ENCODE data around the gene NPAS3.

The NPAS3 gene

DNA sequence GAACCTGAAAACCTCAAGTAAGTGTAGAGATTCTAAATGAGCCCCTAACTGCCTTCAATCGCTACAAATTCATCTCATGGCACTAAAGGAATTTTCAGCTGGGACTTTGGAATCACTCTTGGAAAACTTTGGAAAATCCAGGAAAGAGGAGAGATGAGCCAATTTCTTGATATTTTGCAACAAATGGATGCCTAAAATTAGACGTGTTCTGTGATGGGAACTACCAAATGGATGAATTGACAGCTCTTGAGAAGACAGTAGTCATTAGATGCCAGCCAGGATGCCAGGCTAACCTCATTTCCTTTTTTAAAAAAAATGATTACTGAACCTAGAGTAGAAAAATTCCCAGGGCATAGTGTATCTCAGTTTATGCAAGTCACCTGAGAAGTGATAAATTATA is 78.3 kb downstream of the NPAS3 start:
- DNase-seq = no peak

DNA sequence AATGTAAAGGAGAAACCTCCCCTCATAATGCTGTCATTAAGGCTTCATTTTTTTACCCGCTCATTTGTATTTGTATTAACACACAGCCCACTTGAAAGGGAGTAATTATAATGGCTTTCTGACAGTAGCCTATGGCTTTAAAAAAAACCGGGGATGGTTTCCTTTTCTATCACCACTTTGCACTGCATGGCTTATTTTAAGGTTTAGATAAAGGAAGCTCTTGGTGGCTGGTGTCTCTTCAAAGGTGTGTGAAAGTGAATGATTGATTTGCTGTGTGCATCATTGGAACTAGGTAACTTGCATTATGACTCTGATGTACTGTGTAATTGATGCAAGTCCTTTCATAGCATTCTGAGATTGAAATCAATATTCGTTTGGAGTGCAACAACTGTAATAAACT is 80.7 kb downstream of the NPAS3 start:
- DNase-seq = peak; percentile 13

DNA sequence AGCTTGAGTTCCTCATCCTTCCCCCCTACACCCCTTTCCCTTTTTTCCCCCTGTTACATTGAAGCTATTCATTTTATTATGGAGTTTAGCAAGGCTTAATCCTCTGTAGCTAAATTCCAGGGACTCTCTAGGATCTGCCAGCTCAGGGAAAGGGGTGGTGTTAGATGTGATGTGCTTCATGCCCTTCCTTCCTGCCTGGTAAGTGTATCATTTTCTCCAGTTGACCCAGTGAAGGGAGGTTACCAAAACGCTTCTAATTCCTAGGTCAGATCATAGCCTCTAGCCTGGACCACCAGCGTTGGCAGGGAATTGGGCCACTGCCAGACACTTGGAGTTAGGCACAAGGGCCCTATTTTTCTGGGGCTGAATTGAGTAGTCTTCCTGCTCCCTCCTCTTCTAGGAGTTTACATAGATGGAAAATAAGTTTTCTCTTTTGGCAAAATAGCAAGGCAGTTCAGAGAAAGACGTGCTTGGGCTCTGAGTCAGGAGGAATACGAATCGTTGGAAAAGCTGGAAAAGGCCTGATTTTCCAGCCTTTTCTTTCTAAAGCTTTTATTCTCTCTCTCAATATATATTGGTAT is 88.3 kb downstream of the NPAS3 start:
- DNase-seq = no peak

DNA sequence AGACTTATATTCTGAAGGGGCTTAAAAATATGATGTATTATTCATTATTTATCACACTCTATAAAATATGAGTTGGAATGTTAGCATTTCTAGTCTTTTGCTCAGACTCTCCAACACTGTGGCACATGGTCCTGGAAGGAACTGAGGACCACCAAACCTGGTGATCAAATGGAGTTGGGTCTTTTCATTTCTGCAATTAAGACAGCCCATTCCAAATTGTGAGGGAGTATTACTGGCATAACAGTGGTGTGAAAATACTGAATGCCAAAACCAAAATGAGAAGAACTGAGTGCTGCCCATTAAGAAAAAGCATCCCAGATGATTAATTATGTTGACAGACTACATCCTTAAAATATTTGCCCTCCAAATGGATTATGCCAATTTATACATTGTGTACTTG is 90.8 kb downstream of the NPAS3 start:
- no peak for DNase-seq

DNA sequence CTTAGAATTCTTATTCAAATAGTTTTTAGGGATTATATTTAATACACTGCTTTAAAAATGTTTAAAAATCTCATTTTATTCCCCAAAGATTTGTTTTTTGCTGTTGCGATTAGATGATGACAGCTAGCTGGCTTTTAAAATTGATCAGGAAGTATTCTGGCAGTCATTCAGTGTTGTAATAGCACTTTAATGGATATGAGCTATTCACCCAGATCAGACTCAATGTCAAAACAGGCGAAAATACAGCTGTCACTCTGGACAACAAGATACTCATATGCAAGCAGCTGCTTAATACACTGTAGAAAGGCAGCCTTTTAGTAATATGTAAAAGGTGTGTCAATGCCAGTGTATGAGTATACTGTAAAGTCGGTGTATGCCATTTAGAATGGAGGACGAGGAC is 91.7 kb downstream of the NPAS3 start:
- DNase-seq = no peak

DNA sequence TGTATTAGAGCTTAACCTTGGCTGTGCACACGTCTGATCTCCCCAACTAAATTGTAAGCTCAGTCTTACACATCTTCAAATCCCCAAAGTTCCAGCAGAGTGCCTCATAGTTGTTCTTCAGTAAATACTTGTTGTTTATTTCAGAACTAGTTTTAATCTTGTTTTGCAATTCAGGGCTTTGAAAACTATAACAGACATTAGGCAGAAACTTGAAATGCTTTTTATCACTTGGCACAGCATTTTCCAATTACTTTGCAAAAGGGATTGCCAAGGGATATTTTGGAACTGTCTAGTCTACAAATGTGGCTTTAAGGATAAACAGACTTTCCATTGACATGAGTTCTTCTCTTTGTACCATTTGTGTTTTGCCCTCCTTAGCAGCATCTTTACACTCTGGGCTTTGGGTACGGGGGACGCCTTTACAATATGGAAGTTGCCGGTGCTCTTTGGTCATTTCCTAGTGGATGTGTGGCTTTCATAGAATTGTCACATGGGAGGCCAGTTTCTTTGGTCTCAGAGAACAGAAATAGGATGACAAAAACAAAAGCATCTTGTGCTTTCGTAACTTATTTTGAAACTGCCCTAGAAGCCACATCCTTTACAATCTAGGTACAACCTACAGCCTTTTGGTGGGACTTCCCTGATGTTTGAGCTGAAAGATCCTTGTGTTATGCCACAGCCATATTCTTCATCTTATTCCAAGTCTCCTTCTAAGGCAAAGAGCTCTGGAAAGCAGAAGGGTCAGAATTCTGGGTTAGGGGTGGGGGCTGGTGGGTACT is 96.9 kb downstream of the NPAS3 start:
- no peak for DNase-seq

DNA sequence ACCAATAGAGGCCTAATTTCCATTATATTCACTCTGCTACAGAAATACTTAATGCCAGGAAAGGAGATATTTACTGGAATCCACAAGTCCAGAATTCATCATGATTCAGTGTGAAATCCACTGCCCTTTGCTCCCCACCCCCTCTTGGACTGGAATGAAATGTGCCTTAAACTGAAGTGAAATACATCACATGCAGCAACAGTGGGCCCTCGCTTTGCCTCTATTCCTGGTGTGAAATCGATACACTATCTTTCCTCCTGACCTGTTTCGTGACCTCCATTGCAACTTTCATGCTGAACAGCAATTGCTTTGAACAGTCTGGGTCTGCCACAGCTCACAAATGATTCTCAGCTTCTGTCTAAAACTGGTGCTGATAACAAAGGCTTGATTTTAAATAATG is 100.6 kb downstream of the NPAS3 start:
- DNase-seq = no peak

DNA sequence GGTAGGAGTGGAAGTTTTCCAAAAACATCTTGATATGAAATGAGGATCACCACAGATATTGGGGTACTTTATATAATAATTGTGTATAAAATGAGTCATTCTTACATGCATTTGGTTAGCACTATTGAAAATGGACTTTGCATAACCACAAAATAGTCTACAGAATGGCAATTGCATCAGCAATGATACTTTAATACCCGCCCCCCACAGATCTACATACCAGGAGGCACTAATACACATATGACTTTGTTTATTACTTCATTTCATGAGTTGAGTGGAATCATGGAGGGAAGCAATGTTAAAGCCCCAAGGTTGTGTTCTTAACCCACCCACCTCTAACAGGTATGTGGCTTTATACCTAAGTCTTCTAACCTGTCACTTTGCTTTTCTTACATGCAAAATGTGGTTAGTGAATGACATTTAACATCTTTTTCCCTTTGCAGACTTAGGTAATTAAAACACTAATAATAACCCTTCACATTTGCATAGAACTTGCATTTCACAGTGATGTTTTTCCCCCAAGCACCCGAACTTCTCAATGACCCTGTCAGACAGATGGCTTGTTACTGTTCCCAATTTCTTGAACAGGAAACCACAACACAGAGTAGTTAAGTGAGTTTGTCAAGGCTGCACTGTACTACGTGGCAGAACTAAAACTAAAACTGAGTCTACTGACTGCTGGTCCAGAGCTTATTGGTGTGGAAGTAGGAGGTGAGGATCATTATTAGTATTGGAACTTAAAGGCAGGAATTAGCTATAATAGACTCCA is 101.9 kb downstream of the NPAS3 start:
- no peak for DNase-seq

DNA sequence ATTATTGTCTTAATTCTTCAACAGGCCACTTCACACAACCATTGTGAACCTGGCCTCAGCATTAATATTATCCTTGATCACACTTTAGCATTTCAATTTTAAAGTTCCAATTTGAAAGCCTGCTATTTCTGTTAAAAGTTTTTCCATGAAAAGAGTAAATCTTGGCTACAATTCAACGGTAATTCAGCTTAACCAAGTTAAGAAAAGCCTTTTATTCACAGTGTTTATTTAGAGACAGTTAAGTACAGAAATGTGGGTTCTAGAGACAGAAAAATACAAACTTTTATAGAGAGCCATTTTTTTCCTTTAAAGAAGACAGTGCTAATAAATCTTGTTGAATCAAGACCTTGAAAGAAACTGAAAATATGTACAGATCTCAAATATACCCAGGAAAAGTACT is 103.9 kb downstream of the NPAS3 start:
- no peak for DNase-seq

DNA sequence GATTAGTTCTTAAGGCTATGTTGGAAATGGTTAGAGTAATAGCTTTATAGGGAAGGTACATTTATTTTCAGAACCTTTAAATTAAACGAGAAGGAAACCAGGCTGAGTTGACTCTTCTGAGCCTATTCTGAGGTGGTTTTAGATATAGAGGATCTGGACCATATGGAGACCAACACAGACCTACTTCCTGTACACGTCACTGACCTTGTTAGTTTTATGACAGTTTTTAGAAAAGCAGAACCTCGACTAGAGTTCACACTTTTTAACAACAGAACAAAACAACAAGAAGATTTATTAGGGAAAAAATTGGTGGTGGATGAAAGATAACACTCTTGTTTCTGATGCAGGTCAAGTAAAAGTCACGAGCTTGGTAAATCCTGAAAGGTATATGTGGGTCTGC is 107.1 kb downstream of the NPAS3 start:
- DNase-seq = no peak

DNA sequence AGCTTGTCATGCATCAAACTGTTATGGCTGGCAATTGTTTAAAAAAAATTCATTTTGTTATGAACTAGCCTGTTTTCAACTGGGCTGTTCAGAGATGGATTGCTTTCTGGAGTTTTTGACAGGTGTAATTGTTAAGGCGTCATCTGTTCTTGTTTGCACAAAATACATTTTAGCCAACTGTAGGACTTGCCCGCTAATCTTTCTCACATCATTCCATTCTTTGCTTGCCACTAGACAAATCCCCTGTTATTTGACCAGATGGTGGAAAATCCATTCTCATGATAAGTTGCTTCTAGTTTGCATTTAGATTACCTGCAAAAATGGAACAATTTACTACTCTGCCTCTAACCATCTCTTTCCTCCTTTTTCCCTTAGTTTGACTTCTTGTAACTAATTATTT is 114.3 kb downstream of the NPAS3 start:
- DNase-seq = peak; percentile 76

DNA sequence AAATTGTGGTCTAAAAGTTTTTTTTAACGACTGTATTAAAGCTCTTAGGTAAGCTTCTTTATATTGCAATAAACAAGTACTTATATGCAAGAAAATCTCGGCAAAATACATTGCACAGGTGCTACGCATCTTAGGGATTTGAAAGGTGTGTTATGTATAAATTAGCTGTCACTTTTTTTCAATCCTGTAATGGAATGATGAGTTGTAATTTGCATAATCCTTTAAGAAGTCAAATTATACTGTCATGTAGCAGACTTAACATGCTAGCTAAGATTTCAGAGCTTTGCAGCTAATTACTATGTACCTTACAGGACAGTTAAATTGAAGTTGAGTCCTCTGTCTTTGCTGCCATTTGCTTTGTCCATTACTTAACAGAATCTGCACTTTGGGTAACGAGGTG is 117.5 kb downstream of the NPAS3 start:
- no peak for DNase-seq

DNA sequence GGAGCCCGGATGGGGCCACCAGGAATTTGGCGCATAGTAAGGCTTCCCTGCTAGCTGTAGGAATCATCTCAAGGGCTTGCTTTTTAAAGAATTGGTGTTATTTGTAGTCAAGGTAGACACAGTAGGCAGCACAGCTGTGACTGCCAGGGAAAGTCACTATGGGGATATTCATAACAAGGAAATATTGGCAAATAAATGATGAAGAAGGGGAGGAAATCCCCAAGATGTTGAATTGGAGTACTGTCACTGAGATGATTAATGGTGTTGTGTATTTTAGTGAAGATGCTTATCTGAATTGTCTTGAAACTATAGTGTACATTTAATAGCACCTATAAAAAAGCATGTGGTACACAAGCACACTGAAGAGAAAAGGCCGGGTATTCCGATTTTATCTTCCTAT is 118.9 kb downstream of the NPAS3 start:
- no peak for DNase-seq

DNA sequence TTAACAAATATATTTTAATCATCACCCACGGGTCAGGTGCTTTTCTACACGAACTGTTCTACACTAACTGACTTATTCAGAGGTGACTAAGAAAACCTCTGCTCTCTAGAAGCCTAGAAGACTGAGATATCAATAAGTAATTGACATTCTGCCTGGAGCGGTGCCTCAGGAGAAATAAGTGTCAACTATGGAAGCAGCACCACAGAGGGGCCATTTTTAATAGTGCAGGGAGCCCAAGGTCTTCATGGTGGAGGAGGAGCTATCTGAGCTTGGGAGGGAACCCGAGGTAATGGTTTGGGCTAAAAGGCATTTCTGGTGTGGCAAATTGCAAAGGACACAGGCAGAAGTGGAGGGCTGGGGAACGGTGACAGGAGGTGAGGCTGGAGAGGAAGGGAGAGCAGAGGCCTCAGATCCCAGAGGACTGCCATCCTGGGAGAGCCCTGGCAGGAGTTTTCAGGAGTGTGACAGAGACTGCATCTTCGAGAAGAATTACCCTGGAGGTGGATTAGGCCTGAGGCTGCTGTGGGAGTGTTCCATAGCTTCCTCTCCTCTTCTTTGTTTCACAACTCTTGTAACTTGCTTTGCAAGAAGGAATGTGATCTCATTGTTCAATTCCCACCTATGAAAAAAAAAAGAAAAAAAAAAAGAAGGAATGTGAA is 123.1 kb downstream of the NPAS3 start:
- no peak for DNase-seq

DNA sequence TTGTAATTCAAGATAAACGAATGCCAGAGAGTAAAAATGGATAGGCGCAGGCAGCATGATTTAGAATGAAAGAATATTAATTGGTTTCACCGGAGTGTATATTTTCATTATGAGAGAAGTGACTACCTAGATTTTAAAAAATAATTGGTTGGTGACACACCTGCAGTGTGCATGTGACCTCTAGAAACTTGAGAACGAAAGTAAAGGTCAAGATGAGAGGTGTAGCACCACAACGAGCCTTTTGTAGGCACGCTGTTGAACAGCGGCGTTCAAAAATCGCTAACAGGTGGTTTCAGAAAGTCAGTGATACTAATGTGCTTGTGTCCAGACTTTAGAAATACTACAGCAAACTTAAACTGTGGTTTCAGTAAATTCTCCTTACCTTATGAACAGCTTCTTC is 123.8 kb downstream of the NPAS3 start:
- DNase-seq = peak; percentile 4

DNA sequence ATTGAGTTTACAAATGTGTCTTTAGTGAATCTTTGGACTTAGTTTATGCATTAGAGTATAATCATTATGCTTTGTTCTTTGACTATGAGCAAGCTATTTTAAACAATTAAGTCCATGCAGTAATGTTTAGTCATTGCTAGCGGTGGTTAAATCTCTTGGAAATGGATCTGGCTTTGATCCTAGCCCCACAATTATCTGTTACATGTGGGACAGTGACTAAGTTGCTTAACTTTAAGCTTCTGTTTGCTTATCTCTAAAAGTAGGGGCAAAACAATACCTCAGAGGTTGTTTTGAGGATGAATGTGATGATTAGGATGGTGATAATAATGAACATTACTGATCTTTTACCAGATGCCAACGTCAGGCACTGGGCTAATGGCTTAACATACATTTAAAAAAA is 124.2 kb downstream of the NPAS3 start:
- no peak for DNase-seq

DNA sequence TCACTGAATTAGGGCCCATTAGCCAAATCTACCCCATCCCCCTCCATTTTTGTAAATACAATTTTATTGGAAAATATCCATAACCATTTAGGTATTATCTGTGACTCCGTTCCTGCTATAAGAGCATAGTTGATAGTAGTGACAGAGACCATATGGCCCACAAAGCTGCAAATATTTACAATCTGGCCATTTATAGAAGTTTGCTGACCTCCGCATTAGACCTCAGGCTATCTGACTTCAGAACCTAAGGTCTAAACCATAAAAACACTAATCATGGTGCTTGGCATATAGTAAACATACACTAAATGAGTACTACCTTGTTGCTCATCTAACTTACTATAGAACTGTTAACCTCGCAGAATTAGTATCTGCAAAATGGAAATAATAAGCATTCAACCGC is 124.8 kb downstream of the NPAS3 start:
- DNase-seq = no peak

DNA sequence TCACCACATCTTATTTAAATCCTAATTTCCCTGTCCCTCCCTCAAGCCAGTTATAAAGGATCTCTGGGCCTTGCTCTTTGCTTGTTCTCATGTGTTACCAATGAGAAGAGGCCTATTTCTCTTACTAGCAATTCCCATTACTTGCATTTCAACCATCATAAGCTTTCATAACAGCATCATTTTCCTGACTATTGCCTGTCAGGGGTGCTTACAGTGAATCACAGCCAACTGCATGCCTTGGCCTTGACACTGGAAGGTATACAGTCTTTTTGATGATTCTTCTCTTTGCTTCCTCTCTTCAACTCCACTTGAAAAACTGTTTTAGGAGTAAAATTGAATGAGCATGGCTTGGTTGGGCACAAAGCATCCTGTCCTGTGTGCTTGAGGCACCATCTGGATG is 127.0 kb downstream of the NPAS3 start:
- no peak for DNase-seq

DNA sequence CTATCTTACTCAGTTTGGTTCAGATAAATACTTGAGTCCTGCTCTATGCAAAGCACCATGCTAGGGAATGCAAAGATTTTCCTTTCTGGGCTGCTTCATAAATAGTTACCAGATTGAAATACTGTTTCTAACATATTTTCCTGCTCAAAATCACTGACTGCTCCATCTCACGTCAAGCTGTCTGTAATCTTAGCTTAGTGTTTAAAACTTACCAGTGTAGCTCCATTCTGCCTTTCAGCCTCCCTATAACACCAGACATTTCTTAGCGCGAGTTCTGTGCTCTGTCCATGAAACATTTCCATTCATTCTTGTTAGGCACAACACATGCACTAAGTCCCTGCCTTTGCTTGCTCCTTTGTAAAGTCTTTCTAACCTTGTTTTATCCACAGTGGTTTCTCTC is 129.4 kb downstream of the NPAS3 start:
- DNase-seq = no peak

DNA sequence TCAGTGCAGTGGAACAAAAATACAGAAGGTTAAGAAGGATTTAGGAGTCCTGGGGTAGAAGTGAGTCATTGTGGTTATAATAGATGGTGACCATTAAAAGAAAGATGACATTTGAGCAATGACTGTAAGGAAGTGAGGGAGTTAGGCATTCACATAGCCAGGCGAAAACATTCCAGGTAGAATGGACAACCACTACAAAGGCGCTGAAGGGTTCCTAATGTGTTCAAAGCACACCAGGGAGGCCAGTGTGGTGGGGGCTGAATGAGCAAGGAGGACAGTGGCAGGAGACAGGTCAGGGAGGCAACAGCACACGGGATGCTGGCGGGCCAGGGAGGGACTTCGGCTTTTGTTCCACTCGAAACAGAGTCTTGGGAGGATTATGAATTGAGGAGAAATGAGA is 129.9 kb downstream of the NPAS3 start:
- DNase-seq = no peak

DNA sequence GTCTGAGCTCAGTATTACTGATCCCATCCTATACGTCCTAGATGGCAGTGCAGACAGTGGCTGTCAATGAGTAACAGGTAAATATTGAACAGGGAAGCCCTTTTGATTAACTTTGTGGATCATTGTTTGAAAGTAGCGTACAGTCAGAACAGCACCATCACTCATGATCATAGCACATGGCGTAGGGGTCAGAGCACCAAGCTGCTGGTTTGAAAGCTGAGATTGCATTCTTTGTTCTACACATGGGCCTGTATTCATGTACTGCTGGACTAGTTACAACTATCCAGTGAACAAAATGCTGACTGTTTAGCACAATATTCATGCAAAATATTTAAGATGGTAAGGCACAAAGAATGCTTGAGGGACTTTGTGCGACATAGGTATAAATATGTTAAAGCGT is 131.8 kb downstream of the NPAS3 start:
- DNase-seq = no peak

DNA sequence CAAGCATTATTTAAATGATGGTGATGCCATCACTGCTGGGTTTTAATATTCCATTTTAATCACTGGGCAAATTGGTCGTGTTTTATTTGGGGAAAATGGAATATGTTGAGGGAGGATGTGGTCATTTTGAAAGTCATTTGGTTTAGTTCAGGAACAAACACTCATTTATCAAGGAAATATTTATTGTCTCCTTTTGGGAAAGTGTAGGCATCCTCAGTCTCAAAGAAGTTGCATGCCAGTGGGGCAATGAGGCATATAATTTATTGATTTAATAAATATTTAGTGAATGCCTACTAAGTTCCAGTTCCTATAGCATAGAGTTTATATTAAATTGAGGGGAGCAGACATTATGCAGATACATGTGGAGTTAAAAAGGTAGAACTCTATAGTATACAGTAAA is 134.3 kb downstream of the NPAS3 start:
- no peak for DNase-seq

DNA sequence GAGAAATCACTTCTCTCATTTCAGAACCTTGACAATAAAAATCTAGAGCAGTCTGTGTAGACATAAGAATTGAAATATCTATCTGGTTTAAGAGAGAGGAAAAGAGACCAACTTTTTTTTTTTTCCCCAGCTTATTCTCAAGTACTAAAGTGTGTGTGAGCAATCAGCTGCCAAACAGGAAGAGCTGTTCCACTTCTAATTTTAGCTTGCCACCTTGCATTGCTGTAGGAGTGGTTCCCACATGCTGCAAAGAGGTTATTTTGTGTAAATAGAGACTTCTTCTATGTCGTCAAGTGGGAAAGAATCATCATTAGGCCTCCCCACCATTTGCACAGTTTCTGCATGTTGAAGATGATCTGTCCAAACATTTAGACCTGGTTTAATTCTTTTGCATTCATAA is 142.6 kb downstream of the NPAS3 start:
- DNase-seq = peak; percentile 10

DNA sequence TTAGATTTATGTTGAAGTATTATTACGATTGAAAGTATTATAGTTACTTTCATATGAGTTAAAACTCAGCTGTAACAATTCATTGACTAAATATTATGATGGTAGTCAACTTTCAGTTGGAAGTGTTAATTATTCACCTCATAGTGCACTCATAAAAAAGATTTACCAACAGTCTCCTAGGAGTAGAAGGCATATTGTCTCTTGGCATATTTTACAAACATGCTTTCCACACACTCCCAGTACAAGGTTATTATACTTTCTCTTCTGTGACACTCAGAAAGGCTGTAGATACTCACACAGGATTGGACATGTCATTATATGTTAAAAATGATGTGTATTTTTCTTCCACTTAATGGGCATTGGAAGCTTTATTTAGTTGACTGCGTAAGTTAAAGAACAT is 147.1 kb downstream of the NPAS3 start:
- no peak for DNase-seq
